ENCODE results near the gene NSF.
"Not testable (repeated sequence)": the region's sequence is repeated elsewhere in the genome, so short reads cannot be mapped to it uniquely, and the experiment has no call there.

The NSF gene

DNA sequence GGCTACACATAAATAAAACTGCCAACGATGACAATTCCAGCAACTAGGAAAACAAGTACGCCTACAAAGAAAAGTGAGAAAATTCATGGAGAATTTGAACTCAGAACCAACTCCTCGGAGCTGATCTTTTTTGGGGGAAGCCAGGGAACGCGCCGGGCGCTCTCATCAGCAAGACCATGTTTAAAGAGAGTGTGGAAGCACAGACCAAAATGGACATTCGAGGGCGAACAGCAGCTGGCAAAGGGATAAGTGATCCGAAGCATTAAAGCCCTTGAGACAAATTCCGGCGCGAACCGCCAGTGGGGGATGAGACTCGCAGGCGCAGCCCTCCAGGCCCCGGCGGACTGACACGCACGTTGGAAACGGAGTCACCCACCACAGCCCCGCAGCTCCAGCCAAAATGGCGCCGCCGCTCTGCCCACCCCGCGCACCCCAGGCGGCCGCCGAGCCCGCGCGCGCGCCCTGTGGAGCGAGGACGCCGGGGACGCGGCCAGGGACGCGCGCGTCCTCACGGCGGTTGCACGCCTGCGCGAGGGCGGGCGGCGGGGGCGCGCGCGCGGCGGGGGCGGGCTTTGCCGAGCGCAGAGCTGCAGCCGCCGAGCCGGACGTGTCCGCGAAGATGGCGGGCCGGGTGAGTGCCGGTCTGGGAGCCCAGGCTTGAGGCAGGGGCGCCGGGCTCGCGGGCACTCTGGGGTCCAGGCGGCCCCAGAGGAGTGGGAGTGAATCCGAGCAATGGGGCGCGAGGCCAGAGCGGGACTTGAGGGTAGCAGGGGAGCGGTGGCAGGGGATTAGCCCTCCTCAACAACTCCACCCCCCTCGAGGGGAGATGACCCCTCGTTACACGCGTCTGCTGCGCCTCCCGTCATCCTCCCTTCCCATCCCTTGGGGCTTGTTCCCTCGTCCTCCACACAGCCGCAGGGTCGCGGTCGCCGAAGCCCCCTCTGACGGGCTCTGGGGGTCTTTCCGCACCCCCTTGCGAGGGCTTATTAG is at the start of gene NSF:
NSF (plus strand) TSS at position 513 of the 990 bp plus-strand sequence; CDS start at position 620, 107 bp downstream.
- DNase-seq (ENCODE audit: low spot score): not testable (repeated sequence)

DNA sequence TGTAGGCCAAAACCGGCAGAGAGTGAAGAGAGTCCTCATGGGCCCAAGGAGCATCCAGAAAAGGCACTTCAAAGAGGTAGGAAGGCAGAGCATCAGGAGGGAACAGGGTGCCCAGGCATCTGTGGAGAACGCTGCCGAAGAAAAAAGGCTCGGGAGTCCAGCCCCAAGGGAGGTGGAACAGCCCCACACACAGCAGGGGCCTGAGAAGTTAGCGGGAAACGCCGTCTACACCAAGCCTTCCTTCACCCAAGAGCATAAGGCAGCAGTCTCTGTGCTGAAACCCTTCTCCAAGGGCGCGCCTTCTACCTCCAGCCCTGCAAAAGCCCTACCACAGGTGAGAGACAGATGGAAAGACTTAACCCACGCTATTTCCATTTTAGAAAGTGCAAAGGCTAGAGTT is 41.9 kb upstream of the NSF start:
- peak; percentile 0 for DNase-seq (ENCODE audit: low spot score)

DNA sequence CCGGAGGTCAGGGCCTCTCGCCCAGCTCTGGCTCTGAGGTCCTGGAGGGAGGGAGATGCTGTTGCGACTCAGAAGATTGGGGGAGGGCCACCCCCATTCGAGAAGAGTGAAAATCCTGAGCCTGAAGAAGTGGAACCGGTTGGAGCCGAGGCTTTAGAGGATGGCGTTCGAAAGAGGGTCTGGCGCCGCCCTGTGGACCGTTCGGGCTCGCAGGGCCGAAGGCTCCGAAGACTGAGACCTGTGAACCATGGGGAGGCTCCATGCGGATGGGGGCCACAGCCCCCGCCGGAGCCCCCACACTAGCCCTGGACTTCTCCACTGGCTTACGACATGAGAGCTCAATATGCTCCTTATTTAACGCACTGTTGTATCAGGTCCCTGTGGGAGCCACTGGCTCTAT is 31.3 kb upstream of the NSF start:
- DNase-seq (ENCODE audit: low spot score): not testable (repeated sequence)

DNA sequence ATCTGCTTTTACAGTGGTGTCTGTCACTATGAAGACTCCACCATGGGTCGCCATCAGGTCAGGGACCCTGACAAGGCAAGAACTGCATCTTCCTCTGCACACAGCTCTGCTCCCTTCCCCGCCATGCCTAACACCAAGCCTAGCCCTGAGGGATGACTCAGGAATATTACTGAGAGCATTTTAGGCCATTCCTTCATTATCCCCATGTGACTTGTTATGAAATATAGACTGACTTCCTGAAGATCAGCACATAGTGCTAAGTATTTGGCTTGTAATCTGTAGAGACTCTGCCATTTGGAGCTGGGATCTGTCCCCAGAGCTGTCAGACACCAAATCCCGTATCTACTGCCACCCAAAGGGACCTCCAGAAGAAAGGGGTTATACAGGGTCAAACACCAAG is 30.4 kb upstream of the NSF start:
- DNase-seq (ENCODE audit: low spot score): not testable (repeated sequence)

DNA sequence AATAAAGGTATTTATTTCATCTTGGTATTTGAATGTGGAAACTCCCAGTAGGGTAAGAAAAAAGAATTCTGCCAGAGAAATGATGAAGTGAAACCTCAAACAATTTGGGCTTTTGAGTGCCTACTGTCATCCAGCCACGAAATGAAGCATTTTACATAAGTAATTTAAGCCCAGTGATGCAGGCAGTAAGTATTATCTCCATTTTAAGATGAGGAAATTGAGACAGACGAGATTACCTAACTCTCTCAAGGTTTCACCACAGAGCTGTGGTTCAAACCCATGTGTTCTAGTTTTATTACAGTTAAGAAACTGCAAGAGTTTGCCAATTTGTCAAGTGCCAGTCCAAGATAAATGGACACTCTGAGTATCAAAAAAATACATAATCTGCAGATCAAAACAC is 24.2 kb upstream of the NSF start:
- not testable (repeated sequence) for DNase-seq (ENCODE audit: low spot score)

DNA sequence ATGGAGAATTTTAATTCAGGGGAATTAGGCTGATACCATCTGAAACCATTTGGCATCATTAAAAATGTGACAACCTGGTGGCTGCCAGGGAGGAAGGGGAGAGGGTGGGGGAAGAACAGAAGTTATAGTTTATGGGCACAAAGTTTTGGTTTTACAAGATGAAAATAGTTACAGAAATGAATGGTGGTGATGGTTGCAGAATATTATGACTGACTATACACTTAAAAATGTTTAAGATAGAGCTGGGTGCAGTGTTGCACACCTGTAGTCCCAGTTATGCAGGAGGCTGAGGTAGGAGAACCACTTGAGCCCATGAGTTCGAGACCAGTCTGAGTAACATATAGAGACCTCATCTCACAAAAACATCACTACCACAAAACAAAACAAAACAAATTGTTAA is 23.5 kb upstream of the NSF start:
- not testable (repeated sequence) for DNase-seq (ENCODE audit: low spot score)

DNA sequence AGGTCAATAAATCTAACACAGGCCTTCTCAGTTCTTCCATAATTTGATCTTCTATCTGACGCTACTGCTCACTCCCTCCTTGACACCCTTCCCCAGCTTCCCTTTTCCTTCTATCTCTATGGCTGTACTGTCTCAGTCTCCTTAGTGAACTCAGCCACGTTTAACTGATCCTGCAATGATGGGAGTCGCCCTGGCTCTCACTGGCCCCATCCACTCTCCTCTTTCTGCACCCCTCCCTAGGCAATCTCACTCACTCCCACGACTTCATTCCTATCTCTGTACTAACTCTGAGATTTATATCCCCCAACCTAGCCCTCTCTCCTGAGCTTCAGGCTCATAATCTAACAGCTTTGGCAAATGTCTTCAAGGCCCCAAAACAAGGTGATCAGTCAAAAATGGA is 18.7 kb upstream of the NSF start:
- DNase-seq (ENCODE audit: low spot score): not testable (repeated sequence)

DNA sequence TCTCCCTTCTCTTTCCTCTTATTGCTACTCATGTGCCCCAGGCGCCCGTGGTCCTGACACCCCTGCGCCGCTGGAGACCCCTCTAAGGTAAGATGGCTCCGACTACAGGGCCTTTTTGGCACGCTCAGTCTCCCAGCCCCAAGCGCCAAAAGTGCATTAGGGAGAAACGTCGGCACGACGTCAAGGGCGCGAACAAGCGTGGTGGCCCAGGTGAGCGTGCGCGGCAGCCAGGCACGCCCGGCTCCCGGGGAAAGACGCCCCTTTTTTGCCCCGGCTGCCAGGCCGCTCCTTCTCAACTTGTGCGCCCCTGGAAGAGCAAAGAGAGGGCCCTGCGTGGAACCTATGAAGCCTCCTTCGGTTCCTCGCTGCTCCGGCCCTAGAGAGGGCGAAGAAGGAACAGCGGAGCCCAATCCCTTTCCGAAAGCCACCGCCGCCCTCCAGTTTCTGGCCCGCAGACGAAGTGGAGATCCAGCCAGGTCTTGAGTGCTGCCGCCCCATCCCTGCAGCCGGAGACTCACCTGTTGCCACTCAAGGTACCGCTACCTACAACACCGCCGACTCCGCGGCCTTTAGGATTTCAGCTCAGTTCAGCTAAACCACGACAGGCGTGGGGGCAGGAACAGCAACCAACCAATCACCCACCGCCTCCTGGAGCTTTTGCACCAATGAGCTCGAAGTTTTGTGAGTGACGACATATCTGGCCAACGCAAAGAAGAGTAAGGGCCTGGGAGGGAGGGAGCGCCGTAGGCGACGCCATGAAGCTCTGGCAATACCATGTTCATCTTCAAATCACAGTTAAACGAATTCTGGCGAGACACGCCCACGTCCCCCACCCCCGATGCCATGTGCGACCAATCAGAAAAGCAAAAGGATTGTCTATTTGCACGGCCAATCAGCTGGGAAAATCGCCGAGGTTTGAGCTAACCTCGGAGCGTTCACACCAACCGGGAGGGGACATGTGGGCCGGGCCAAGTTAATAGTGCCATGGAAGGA is 11.1 kb upstream of the NSF start, which contains the start of gene ARL17A:
ARL17A (minus strand) TSS at position 609 of the 993 bp plus-strand sequence. CDS start 3,369 bp downstream, outside the sequence.
- DNase-seq (ENCODE audit: low spot score): not testable (repeated sequence)

DNA sequence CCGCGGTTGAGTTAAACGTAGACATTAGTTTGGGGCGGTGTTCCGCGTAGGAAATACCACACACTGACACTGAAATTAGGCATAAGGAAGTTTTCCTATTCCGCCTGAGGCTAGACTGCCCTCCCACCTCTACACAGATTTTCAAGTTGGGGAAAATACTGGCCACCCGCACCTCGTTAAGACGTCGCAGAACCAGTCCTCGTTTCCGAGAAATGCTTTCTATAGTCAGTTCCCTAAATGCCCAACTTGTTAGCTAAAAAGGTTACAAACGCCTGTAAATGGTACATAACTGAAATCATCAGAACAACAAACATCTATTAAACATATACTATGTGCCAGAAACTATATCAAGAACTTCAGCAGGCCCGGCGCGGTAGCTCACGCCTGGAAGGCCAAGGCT is 10.4 kb upstream of the NSF start:
- not testable (repeated sequence) for DNase-seq (ENCODE audit: low spot score)

DNA sequence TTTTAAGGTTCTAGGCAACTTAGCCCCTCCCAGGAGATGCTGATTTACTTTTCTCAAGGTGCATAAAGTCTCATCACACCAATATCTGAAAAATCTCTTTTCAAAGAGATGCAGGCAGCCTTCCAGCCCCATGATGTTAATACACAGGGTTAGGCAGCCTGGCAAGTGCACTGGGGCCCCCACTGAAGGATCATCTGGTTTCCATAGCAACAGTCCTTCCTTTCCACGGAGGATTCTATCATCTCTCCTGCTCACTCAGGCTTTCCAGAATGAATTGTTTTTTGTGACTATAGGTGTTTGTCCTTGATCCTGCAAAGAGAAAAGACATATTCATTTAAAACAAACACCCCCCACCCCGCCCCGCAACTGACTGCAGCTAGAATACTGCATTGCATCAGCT is 5.0 kb upstream of the NSF start:
- DNase-seq (ENCODE audit: low spot score): not testable (repeated sequence)

DNA sequence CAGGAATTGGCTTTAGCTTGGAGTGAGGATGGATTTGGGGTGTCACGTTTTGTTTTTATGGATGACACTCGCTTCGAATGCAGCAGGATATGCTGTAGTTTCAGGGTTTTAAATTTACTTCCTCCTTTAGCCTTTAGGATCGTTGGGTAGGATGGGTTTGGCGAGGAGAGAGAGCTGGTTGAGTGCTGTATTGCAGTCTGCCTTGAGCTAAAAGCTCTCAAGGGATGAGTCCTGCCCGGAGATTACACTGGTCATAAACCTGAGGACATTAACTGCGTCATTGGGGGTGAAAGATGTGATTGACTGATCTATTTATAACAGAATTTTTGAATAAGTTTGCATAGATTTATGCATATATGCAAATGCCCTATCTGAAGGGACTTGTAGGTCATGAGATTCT is 863 bp downstream of the NSF start:
- not testable (repeated sequence) for DNase-seq (ENCODE audit: low spot score)

DNA sequence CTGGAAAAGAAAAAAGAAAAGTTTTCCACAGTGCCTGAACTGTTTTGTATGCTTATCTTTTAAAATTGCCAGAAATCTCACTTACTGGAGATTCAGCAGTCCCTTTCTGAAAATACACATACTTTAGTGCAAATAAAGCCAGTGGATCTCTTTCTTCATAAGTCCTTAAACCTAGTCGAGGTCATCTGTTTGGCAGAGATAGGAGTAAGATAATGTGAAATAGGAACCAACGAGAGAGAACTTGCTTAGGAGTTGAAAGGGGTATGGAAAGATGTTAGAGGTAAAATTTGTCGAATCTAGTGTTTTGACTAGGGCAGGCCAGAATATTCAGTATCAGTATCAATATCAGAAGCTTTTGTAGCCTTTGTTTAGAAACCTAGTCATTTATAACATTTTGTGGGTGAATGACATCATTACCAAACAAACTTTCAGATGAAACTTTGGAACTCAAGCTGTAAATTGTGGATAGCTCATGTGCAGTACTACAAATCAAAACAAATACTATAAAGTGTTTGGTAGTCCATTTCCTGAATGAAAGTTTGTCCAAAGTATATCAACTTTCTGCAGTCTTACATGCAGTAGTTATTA is 8.0 kb downstream of the NSF start:
- not testable (repeated sequence) for DNase-seq (ENCODE audit: low spot score)

DNA sequence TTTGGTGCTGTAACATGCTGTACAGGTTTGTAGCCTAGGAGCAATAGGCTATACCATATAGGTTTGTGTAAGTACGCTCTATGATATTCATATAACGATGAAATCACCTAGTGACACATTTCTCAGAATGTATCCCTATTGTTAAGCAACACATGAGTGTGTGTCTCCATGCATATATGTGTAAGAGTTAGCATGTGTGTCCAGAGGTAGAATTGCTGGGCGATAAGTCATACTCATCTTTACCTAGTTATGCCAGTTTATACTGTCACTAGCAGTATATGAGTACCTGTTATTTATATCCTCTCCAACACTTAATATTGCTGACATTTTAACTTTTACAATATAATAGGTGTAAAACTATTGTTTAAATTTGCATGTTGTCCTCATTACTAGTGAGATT is 10.3 kb downstream of the NSF start:
- DNase-seq (ENCODE audit: low spot score): not testable (repeated sequence)

DNA sequence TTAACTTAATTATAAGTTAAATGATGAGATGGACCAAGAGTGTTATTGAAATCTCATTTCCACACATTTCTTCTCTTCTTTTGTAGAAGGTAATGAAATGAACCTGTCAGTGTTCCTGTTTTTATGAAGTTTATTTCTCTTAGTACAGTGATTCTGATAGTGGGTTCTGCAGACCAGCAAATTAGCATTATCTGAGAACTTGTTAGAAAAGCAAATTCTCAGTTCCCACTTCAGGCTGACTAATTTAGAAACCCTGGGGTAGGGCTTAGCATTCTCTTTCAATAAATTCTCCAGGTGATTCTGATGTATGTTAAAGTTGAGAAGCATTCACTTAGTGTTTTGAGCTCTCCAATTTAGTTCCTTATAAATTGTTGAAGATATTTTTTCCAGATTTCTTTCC is 12.7 kb downstream of the NSF start:
- DNase-seq (ENCODE audit: low spot score): not testable (repeated sequence)

DNA sequence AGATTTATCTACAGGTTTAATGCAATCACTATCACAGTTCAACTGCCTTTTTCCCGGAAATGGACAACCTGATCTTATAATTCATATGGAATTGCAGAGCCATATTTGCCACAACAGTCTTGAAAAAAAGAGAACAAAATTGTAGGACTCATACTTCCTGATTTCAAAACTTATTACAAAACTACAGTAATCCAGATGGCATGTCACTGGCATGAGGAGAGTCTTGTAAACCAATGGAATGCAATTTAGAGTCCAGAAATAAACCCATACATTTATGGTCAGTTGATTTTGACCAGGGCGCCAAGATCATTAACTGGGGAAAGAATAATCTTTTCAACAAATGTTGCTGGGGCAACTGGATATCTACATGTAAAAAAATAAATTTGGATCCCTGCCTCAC is 20.8 kb downstream of the NSF start:
- DNase-seq (ENCODE audit: low spot score): not testable (repeated sequence)

DNA sequence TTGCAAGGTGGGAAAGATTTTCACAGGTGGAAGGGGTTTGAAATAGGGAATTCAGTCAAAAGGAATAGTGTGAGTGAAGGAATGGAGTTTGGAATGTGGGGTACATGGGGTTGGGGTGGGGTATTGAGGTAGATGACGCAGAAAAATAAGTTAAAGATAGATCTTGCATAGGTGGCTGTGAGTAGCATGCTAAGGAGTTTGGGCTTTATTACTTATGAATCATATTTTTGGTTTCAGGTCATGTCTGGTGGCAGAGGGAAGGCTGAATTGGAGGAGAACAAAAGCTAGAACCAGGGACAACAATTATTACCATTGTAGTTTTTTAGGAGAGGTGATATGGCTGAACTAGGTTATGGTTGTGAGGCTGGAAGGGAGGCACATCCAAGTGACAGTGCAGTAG is 23.4 kb downstream of the NSF start:
- not testable (repeated sequence) for DNase-seq (ENCODE audit: low spot score)

DNA sequence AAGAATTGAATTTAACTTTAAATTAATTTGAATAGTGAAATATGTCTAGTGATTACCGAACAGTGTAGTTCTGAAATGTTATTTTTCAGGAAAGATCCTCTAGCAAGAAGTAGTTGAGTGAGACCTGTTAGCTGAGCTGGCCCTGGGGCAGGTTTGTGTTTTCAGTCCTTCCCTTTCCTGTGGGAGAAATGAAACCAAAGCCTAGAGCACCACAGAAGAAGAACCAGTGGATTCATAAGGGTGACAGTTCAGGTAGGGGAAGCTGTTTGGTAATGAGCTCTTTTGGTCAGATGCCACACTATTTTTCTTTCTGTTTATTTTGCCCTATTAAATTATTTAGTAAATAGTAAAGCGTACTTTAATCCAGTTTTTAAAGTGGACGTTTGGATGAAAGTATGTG is 26.7 kb downstream of the NSF start:
- not testable (repeated sequence) for DNase-seq (ENCODE audit: low spot score)

DNA sequence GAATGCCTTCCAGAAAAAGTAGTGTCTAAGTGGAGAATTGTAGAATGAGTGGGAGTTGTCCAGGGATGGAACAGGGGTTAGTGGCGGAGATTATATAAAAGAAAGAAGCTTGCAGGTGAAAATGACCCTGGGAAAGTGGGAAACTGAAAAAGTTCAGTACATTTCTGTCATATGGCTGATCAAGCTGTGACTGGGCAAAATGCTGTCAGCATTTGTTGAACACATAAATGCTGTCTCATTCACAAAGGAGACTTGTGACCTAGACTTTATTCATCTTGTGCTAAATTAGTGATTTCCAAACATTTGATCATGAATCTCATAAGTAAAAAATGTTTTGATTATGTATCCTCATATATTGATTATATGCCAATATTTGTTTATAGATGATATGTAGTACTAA is 28.5 kb downstream of the NSF start:
- DNase-seq (ENCODE audit: low spot score): not testable (repeated sequence)

DNA sequence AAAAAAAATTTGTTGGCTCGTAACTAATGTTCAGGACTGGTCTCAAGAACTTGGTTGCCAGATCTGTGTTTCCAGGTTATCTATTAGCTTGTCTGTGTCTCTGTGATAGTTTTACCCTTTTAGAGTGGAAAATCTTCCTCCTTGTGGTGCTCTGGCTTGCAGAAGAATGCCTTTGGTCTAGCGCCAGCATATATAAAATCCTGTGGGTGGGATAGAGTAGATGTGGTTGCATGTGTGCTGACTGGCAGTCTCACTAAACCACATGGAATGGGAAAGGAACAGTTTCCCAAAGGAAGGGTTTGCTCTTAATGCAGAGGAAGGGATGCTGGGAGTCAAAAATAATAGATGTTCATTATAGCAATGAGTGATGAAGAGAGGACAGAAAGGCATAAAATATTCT is 33.3 kb downstream of the NSF start:
- not testable (repeated sequence) for DNase-seq (ENCODE audit: low spot score)

DNA sequence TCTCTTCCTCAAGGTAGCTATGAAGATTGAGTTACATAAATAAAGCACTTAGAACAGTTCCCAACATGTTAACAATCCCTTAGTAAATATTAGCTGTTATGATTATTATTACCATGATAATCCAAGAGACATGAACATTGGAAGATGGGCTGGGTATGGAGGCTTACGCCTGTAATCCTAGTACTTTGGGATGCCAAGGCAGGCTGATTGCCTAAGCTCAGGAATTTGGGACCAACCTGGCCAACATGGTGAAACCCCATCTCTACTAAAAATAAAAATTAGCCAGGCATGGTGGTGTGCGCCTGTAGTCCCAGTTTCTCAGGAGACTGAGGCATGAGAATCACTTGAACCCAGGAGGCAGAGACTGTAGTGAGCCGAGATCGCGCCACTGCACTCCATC is 34.3 kb downstream of the NSF start:
- DNase-seq (ENCODE audit: low spot score): not testable (repeated sequence)

DNA sequence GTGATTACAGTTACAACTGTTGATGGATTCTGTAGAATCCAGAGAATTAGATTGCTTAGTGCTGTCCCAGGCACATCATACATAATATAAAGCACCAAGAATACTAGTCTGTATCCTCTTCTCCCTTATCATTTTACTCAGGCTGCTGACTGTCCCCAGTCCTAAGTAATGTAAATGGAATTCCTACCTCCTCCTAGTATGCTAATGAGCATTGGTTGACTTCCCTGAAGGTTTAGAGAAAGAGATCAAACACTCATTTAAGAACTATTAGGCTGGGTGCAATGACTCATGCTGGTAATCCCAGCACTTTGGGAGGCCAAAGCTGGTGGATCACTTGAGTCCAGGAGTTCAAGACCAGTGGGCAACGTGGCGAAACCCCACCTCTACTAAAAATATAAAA is 37.0 kb downstream of the NSF start:
- DNase-seq (ENCODE audit: low spot score): not testable (repeated sequence)

All from Ammon's horn (tissue), 1 donor.